Sciatic nerve (tissue), 2 donors: ENCODE data around the gene PLPP4. TPM values are rescaled to one million over a fixed set of nuclear protein-coding genes. Genes with fewer than 3 reads are reported as not detected.

Experiments used
- ATAC-seq: fragments of 200-7000 bp; cut with Tn5 transposase; one replicate; pipeline ENCODE4 v1.9.1; 2020; ENCODE audit warnings: mild to moderate bottlenecking, moderate library complexity
- DNase-seq: peaks from one replicate; pipeline ENCODE4 v3.0.0-alpha.2; 2020; ENCODE audit warnings: low spot score
- intact Hi-C: fragments of 100-400 bp; cut with DNase I; formaldehyde crosslinking; loops from one replicate; pipeline ENCODE4 v1.14.2; 2022
- total RNA-seq: library from RNA; stranded (reverse); fragmentation: NEBNext Ultra II Directional; extraction: Animal tissue kit (Norgen Biotek cat#: 25700); gene quantifications from one replicate; pipeline ENCODE4 v1.2.1, GENCODE V29; 2021
- donor health status: DM: no; HTN: no; CAD: no.
- donor health status: DM: no; HTN: no; CAD: no.

PLPP4 gene
- total RNA-seq, 1 donor from 2014 or later, result 2.1 TPM

DNA sequence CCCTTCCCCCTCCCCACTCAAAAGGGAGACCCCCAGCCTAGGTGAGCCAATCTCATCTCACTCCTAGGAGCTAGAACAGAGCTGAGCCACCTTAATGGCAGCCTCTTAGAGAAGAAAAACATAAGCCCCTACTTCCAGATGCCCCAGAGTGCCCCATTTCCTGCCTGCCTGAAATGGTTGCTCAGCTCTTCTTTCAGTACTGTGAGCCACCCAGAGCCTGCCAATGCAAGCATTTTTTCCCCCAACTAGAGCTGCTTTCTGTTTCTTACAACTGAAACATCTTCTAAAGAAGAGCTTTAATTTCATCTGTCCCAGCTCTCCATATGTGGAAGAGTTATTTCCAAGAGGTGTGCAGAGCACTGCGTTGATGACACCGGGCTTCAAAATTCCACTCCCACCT, 136.7 kb downstream of the PLPP4 start:
- intact Hi-C loops, result no loop called here
- ATAC-seq, result no peak
- DNase-seq, result no peak

DNA sequence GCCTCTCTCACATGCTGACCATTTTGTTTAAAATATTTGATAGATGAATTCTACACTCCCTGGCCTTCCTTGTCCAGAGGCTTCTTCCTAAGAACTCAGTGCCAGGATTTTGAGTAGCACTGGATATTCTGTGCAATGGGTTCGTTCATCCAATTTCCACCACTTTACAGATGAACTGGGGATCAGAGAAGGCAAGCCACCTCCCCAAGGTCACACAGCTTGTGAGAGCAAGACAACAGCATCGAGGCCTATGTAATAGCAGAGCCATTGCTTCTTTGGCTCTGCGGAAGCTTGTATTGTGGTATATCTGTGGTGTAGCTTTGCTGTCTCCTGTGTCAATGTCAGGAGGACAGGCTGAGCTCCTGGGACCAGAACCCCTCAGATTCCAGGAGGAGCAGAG, 140.9 kb downstream of the PLPP4 start:
- intact Hi-C loops, result no loop called here
- DNase-seq, result no peak
- ATAC-seq, result no peak

DNA sequence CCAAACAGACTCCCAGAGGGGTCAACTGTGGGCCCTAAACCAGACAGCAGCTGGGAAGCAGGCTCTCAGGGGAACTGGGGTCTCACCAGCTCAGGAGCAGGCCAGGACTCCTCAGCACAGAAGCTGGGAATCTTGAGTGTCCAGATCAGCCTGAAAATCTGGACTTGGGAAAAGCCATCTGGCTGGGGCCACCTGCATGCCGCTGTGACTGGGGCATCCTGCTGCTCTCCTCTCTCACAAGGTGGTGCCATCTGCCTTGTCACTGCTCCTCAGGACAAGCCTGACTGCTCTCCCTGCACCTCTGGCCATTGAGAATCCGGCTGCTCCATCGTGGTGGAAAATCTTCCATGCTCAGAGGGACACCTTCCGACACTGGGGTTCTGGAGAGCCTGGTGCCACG, 141.4 kb downstream of the PLPP4 start:
- ATAC-seq (no peak), DNase-seq (no peak)
- intact Hi-C loops, result no loop called here

DNA sequence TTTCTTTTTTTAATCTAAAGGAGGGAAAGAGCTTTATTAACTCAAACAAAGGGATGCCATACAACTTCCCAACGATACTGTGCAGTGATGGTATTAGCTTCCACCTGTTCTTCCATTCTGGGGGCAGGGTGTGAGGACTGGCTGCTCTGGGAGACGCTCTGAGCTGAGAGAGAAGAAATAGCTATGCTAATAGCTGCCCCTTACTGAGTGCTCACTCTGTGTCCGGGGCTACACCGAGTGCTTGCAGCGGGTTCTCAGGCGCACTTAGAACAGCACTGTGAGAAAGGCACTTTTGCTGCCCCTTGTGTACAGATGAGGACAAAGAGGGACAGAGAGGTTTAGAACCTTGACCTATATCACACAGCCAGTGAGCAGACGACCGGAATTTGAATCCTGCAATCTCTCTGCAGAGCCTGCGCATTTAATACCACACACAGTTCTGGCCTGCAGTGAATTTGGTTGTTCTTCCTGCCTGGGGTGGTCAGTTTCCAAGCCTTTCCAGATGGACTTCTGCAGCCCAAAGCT, 142.2 kb downstream of the PLPP4 start:
- ATAC-seq (peak; percentile 42), DNase-seq (no peak)
- intact Hi-C loops, result no loop called here

DNA sequence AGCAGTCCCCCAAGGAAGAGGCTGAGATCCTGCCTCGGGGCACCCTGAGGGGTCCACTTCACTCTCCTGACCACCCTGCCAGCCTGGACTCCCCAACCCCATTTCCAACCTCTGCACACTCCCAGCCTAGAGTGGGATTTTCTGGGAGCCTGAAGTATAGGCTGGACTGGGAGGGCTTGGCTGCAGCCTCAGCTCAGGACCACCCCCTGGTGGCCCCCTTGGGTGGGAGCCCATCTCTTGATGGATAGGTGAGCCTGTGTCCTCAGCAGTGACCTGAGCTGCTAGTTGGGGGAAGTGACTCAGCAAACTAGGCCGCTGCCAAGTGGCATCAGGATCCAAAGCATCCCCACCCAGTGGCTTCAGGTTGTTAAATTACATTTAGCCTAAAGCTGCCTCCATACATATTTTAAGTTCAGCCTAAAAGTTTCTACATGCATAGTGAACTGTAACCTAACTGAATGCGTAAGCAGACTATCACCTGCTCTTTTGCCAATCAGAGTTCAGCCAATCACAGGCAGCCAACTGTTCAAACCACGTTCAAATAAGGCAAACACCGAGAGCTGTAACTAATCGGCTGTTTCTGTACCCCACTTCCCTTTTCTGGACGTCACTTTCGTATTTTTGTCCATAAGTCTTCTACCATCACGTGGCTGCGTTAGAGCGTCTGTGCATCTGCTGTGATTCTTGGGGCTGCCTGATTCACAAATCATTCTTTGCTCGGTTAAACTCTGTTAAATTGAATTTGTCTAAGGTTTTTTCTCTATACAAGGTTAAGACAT, 144.0 kb downstream of the PLPP4 start:
- DNase-seq (no peak), ATAC-seq (peak; percentile 21)
- intact Hi-C loops, result no loop called here

DNA sequence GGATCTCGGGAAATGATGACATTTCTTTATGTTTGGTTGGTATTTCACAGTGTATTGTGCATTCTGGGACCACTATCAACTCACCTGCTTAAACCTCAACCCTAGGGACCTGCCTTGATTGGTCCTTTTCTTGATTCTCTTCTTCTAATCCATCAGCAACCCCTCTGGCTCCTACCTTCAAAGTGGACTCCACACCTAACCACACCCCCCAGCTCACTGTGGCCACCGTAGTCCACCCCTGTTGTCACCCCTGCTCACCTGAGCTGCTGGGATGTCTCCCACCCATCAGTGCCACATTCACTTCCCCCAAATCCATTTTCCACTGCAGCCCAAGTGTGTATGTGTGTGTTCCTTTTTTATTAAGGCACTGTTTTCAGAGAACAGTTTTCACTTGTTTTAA, 145.0 kb downstream of the PLPP4 start:
- intact Hi-C loops, result no loop called here
- DNase-seq, result no peak
- ATAC-seq, result no peak

DNA sequence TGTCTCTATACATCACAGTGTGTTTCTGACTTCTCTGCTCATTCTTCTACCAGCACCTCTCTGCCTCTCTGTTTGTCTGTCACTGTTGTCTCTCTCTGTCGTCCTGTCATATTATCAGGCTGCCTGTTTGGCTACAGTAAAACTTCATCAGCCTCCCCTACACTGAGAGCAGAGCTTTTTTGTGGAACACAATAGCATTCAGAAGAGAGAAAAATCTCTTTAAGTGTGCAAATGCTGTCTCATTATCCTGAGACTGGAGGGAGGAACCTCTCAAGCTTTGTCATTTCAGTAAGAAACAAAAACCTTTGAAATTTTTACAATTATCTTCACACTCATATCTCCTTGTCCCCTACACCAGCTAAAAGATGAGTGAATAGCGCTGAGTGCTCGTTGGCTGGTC, 148.4 kb downstream of the PLPP4 start:
- DNase-seq (no peak), ATAC-seq (no peak)
- intact Hi-C loops, result no loop called here

DNA sequence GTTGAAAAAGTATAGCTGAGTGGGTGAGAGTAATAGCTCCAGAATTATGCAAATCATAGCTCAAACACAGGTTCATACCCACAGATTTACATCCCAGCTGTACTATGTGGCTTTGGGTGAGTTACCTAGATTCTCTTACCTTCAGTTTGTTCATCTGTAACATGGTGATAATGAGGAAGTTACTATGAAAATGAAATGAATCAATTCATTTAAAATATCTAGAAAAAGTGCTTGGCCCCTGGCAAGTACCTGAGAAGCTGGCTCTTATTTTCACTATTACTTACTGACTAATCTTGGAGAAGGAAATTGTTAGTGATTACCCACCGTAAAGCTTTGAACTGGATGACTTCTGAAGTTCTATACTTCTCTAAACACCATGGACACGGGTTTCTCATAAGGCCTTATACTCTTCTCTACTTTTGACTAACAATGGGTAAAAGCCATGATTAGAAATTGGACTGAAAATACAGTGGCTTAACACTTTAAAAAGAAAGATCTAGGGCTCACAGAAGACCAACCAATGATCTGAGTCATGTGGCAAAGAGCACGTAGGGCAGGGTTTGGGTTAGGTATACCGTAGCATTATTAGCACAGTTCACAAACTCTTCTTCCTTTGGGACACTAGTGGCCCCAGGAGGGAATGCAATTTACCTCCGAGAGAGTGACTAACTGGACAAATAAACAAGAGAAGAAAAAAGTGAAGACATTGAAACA, 149.2 kb downstream of the PLPP4 start:
- no peak for ATAC-seq
- no peak for DNase-seq
- intact Hi-C loops, result no loop called here

DNA sequence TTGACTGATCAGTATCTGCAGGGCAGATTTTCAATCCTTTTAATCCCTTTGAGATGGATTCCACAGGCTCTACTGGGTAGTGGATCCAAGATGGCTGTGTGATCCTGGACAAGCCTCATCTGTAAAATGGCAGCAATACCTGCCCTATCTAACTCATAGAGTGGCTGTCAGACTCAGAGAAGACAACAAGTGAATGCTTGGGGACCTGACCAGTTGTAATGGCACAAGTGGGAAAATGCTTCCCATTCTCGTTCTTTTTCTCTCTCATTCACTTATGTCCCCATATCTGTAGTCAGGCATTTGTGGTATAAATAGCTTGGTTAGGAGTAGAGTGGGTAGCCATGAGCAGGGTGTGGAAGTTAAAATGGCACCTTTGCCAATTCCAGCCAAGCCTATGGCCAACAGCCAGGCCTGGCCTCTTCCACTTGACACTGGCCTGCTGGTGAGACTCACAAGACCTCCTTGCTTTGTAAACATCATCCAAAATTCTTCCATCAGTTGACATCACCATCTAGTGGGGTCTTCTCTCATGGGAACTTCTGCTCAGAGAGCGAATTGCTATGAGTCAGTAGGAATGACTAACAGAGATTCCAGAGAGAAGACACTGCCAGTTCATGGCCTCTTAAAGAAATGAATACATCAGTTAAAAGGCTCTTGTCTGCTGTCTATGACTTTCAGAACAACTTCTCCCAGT, 150.1 kb downstream of the PLPP4 start:
- intact Hi-C loops, result no loop called here
- DNase-seq, result no peak
- no peak for ATAC-seq

DNA sequence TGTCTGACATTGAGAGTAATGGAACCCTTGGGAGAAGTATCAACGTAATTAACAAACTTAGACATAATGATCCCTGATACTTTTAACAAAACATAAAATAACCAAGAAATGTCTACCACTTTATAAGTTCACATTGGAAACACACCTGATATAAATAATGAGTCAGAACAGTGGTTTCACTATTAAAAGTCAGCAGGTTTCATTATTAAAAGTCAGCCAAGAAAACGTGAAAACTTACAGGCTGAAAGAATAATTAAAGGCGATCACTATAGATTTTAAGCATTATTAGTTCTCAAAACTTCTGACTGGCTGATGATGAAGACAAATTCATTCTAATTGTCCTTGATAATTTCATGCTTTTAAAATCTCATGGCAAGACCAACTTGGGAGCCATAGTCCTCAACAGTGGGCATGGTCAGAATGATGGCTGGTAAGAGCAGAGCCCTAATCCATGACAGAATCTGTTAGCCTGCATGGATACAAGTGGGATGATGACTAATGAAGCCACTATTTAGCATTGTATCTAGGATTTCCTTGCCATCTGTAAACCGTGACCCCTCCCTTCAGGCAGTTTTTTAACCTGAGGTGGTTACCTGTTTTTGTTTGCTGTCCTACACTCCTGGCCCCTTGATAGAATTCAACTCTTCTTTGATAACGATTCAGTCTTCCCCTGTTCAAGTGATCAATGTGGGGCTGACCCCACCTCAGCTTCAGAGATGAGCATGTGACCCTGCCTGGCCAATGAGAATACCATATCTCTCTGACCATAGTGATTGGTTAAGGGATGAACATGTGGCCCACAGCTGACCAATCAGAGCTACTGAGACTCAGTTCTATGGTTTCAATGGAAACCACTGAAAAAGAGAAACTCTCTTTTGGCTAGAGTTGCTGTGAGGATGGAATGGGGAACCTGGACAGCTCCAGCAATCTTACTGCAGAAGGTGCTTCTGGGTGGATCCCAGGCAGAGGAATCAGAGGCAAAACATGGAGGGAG, 151.0 kb downstream of the PLPP4 start:
- intact Hi-C loops, result no loop called here
- ATAC-seq (no peak), DNase-seq (no peak)

DNA sequence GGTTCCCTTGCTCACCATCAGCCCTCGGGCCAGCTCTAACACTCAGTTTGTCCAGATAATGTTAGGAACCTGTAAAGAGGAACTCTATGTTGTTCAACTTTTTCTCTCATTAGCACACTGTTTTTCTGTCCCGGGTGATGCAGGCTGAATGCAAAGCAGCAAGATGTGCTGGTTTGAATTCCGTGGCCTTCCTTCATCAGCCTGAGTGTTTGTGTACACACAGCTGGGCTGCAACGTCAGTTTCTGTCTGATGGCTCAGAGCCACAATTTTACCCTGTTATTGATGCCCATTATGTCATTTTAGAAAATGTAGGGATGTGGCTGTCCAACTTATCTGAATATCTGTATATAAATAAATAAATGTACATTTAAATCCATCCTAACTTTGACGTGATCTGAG, 152.0 kb downstream of the PLPP4 start:
- ATAC-seq (no peak), DNase-seq (no peak)
- intact Hi-C loops, result no loop called here

DNA sequence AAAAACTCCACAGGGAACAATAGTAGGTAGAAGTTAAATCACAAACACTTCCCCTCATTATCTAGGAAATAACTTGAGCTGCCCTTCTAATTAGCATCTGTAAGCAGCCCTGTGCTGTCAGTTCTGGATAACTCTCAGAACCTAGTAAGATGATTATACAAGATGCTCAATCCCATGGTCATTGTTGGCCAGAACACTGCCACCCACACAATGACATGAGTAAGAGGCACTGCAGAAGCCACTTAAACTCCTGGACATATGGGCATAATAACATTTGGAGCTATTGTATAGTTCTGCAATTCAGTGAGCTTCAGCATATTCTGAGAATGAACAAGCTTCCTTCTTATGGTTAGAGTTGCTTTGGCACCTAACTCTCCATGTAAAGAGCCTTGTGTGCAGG, 153.8 kb downstream of the PLPP4 start:
- intact Hi-C loops, result no loop called here
- DNase-seq, result no peak
- ATAC-seq, result no peak

DNA sequence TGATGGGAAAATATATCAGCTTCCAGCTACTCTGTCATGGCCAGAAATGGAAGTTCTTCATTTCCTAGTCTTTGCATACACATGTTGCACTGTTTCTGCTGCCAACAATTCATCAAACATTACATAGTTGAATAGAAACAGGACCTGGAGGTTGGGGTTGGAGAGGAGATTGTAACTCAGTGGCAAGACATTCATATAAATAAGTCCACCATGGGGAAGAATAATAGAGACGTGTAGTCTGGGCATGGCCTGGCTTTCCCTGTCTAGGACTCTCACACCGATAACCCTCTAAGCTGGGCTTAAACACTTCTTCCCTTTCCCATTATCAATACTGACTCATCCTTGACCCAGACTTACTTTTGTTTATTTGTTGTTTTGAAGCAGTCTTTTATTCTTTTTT, 155.7 kb downstream of the PLPP4 start:
- intact Hi-C loops, result no loop called here
- ATAC-seq, result no peak
- DNase-seq, result no peak

DNA sequence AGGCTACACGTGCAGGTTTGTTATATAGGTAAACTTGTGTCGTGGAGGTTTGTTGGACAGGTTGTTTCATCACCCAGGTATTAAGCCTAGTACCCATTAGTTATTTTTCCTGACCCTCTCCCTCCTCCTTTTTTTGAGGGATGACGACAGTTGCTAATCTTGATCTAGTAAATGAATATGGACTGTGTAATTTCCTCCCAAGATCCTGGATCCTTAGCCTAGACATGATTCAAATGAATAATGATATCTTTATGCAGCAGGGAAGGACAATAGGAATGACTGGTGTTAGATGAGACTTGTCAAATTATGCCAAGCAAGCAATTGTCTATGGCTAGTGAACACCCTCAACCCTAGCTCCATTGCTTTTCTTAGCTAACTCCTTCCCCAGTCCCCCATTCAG, 156.2 kb downstream of the PLPP4 start:
- no peak for DNase-seq
- intact Hi-C loops, result no loop called here
- ATAC-seq, result no peak

DNA sequence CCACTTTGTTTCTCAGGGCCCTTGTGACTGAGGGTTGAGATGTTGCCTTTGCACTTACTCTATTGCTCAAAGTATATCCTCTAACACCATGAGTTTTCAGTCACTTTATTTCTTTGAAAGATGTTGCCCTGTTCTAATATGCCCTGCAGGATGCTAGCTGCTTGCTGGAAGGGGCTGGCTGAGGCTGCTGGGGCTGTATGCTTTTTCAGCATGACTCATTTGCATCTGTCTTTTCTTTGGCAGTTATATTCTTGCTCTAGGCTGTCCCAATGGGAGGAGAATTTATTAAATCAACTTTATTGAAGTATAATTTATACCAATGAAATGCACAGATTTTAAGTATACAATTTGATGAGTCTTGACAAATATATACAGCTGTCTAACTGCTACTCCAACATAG, 157.7 kb downstream of the PLPP4 start:
- intact Hi-C loops, result no loop called here
- DNase-seq (no peak), ATAC-seq (no peak)

DNA sequence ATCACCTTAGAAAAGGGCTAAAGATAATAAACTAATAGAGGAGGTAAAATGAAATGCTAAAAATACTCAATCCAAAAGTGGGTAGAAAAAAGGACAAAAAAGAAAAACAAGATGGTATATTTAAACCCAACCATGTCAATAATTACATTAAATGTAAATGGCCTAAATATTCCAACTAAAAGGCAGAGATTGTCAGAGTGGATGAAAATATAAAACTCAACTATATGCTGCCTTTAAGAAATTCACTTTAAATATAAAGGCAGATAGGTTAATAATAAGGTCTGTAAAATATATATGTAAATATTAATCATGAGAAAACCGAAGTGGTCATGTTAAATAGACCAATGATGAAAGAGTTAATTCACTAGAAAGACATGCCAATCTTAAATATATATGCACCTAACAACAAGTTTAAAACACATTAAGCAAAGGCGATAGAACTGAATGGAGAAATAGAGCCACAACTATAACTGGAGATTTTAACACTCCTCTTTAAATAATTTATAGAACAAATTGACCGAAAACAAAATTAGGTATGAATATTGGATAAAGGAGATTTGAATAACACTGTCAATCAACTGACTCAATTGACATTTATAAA, 159.4 kb downstream of the PLPP4 start:
- DNase-seq (no peak), ATAC-seq (no peak)
- intact Hi-C loops, result no loop called here

DNA sequence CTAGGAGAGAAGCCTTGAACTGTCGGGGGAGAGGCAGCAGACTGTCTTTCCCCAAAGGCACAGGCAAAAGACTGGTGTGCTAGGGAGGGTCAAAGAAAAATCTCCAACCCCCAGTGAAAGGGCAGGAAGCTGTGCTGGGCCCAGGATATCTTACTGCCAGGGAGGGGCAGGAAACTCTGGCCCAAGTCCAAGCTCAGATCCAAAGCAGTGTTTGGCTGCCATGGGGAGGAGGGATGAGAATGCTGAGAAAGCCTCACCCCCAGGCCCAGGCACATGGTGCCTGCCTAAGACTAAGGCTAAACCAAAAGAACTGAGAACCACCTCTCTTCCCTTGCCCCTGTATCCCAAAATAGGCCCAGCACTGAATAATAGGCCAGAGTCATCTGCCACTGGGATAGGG, 171.2 kb downstream of the PLPP4 start:
- ATAC-seq (no peak), DNase-seq (no peak)
- intact Hi-C loops, result no loop called here

DNA sequence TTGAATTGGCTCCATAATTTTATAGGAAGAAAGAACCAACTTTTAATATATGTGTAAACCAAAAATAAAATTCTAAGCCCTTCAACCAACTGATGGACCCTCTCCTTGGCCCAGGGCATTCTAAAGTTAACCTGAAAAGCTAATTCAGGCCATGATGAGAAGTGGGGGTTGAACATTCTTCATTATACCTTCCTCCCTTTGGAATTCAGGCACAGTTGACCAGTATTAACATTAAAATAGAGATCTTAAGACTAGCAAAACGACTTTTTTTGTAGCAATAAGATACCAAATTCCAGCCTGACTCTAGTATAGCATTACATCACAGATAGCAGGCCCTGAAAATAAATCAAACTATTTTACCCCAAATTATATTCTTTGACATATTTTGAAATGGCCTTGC, 173.2 kb downstream of the PLPP4 start:
- ATAC-seq (no peak), DNase-seq (no peak)
- intact Hi-C loops, result no loop called here

DNA sequence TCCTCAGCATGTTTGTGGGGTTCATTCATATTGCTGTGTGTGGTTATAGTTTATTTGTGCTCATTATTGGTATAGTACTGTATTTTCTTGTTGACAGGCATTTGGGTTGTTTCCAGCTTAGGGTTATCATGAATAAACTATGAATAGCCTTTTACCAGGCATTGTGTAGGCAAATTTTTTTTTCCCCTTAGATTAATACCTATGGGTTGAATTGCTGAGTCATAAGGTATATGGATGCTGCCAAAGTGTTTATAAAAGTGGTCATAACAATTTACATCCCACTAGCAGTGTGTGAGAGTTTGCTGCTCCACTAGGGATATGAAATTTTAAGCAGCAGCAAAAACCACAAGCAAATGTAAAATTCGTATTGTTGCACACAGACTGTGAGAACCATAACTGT, 175.0 kb downstream of the PLPP4 start:
- ATAC-seq (no peak), DNase-seq (no peak)
- intact Hi-C loops, result no loop called here
